Measurements from ENCODE around the gene PDE4D.

DNA sequence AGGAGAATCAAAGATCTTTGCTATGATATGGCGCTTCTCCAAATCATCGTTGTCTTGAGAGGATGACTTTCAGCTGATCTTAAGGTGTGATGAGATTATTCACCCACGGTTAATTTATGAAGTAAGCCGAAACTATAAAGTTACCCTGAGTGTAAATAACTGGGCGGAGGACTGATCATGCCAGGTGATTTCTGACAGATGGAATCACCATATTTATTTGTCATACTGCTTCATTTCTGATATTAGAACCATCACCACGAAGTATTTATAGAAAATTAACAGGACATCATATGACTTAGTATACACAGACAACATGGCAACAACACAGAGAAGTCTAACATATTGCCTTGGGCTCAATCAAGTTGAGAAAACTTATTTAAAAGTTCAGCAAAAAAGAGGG, 708.8 kb downstream of the PDE4D start:
- TF ChIP-seq, protein P1, sequence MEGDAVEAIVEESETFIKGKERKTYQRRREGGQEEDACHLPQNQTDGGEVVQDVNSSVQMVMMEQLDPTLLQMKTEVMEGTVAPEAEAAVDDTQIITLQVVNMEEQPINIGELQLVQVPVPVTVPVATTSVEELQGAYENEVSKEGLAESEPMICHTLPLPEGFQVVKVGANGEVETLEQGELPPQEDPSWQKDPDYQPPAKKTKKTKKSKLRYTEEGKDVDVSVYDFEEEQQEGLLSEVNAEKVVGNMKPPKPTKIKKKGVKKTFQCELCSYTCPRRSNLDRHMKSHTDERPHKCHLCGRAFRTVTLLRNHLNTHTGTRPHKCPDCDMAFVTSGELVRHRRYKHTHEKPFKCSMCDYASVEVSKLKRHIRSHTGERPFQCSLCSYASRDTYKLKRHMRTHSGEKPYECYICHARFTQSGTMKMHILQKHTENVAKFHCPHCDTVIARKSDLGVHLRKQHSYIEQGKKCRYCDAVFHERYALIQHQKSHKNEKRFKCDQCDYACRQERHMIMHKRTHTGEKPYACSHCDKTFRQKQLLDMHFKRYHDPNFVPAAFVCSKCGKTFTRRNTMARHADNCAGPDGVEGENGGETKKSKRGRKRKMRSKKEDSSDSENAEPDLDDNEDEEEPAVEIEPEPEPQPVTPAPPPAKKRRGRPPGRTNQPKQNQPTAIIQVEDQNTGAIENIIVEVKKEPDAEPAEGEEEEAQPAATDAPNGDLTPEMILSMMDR (IDR thresholded peaks at IDR 0.05) = no peak
- TF ChIP-seq POLR2A (IDR thresholded peaks at IDR 0.05) = no peak
